GM23248 (cell line): Measurements from ENCODE around the gene ARID1B. TPM values are rescaled to one million over a fixed set of nuclear protein-coding genes. Genes with fewer than 3 reads are reported as not detected.
"Not testable (repeated sequence)": the region's sequence is repeated elsewhere in the genome, so short reads cannot be mapped to it uniquely, and the experiment has no call there.

ENCODE experiments used
- DNase-seq: peaks from one replicate; pipeline ENCODE4 v3.0.0-alpha.2; 2015
- H2AFZ ChIP-seq: fragments of 200-600 bp; sonication (generic); 2 replicates; pipeline ENCODE4 v1.6.1; 2016; ENCODE audit warnings: antibody characterized with exemption
- H3F3A ChIP-seq: fragments of 200-600 bp; sonication (generic); 2 replicates; pipeline ENCODE4 v1.6.1; 2016; ENCODE audit warnings: mild to moderate bottlenecking, antibody characterized with exemption, mixed run types; ENCODE audit not compliant: insufficient read depth
- H3K27ac ChIP-seq: fragments of 200-600 bp; sonication (generic); 2 replicates; pipeline ENCODE4 v1.5.1; 2016; ENCODE audit warnings: mild to moderate bottlenecking
- H3K27me3 ChIP-seq: fragments of 200-600 bp; sonication (generic); replicated peaks from 2 replicates; pipeline ENCODE4 v1.6.1; 2016; ENCODE audit warnings: mild to moderate bottlenecking; ENCODE audit not compliant: insufficient read depth
- H3K36me3 ChIP-seq: fragments of 200-600 bp; sonication (generic); 2 replicates; pipeline ENCODE4 v1.6.1; 2016; ENCODE audit warnings: low read depth, mild to moderate bottlenecking
- H3K4me1 ChIP-seq: fragments of 200-600 bp; sonication (generic); 2 replicates; pipeline ENCODE4 v1.6.1; 2016; ENCODE audit warnings: mild to moderate bottlenecking; ENCODE audit not compliant: insufficient read depth
- H3K4me2 ChIP-seq: fragments of 200-600 bp; sonication (generic); one replicate; pipeline ENCODE4 v1.6.1; 2016; ENCODE audit warnings: mild to moderate bottlenecking; ENCODE audit not compliant: unreplicated experiment
- H3K4me3 ChIP-seq: fragments of 200-600 bp; sonication (generic); 2 replicates; pipeline ENCODE4 v1.5.1; 2016; ENCODE audit warnings: mild to moderate bottlenecking
- H3K79me2 ChIP-seq: fragments of 200-600 bp; sonication (generic); 2 replicates; pipeline ENCODE4 v1.6.1; 2016; ENCODE audit warnings: mild to moderate bottlenecking; ENCODE audit not compliant: insufficient read depth
- H3K9ac ChIP-seq: fragments of 200-600 bp; sonication (generic); 2 replicates; pipeline ENCODE4 v1.6.1; 2016; ENCODE audit warnings: mild to moderate bottlenecking
- H3K9me2 ChIP-seq: fragments of 200-600 bp; sonication (generic); 2 replicates; pipeline ENCODE4 v1.6.1; 2016; ENCODE audit warnings: mixed run types, mild to moderate bottlenecking, moderate library complexity; ENCODE audit not compliant: insufficient read depth
- H3K9me3 ChIP-seq: fragments of 200-600 bp; sonication (generic); one replicate; pipeline ENCODE4 v1.6.1; 2017; ENCODE audit warnings: low read depth
- H4K20me1 ChIP-seq: fragments of 200-600 bp; sonication (generic); 2 replicates; pipeline ENCODE4 v1.6.0; 2016; ENCODE audit not compliant: insufficient read depth
- EZH2 ChIP-seq: fragments of 200-600 bp; sonication (generic); IDR thresholded peaks from 2 replicates; pipeline ENCODE4 v1.6.1; 2018; ENCODE audit warnings: antibody characterized with exemption, mild to moderate bottlenecking; ENCODE audit not compliant: insufficient read depth, poor library complexity, severe bottlenecking
- EZH2phosphoT487 ChIP-seq: fragments of 200-600 bp; sonication (generic); IDR thresholded peaks from 2 replicates; pipeline ENCODE4 v1.6.1; 2018; ENCODE audit warnings: antibody characterized with exemption, moderate library complexity, mild to moderate bottlenecking, low read depth; ENCODE audit not compliant: insufficient read depth
- WGBS, 2 experiments: methylation state at CpG; one replicate each; pipeline ENCODE4 v1.1.6; 2015 to 2017; ENCODE audit warnings: low lambda C conversion rate in 2 of 2, low coverage in 1 of 2; ENCODE audit errors: missing lambda C conversion rate in 2 of 2; 5-methylcytosine and 5-hydroxymethylcytosine counted together
- in situ Hi-C: fragments of 300-500 bp; cut with MboI; formaldehyde crosslinking; loops from 2 replicates; pipeline ENCODE4 v1.15.0; 2020
- polyA plus RNA-seq: library from polyadenylated mRNA; unstranded; fragments of >200 nt; fragmentation: Nextera tagmentation; extraction: Ambion mirVana; gene quantifications from 2 replicates; pipeline ENCODE4 v1.2.1, GENCODE V29; 2016
- total RNA-seq: library from RNA; depleted of rRNA; stranded (reverse); fragments of >200 nt; shearing (Covaris generic); gene quantifications from 2 replicates; pipeline ENCODE4 v1.2.3, GENCODE V29; 2014

ARID1B gene
- total and polyA plus RNA-seq, 2 experiments from 2014 or later, result 19.3 to 21.2 TPM

DNA sequence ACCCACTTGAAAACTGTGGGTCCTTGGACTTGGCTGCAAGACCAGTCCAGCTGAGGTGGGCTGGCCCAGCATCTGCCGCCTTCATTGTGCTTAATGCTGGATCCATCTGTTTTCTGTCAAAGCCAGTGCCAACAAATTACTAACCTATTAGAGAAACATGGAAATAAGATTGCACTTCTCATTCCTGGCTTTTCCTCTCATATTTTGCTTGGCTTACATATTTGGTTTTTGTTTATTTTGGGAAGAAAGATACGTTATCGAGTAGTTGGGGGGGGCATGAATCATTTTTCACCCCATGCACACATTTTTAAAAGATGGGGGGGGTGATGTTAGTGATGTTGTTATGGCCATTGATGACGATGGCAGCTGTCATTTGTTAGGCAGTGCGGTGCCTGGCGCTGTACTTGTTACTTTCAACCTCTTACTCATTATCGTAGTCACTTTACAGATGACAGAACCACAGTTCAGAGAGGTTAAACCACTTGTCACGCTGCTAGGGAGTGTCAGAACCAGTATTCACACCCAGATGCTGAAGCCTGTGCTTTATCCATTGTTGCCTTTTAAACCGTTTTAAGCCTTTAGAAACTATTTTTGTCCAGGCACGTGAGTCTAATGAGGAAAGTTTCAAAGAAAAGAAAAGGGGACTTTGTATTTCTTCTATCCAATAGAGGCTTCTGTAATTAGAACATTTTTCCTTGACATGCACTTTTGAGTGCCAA lies 366.2 kb downstream of the ARID1B start:
- TF ChIP-seq EZH2phosphoT487 (no peak), EZH2 (no peak)
- Histone ChIP-seq H3F3A (peaks cover 29% of the 10 kb centered on the region), H3K36me3 (peaks cover 12% of the 10 kb centered on the region; the same call in 1 of the 2 replicates), H3K9me3 (no peaks in the 10 kb centered on the region), H3K27me3 (no peaks in the 10 kb centered on the region), H3K4me1 (peaks cover 22% of the 10 kb centered on the region), H3K4me2 (peak overlapping the region; percentile 28), H3K79me2 (no peaks in the 10 kb centered on the region), H3K9me2 (no peaks in the 10 kb centered on the region), H2AFZ (no peak overlapping the region), H3K4me3 (peak overlapping the region; percentile 25; the same call in 1 of the 2 replicates), H4K20me1 (no peaks in the 10 kb centered on the region), H3K27ac (peak overlapping the region; percentile 69), H3K9ac (peak overlapping the region; percentile 49; the same call in 1 of the 2 replicates)
- 3 to 8% methylated on average over 10 of the region's 10 CpGs for WGBS, 2 experiments
- DNase-seq, result peak; percentile 87
- in situ Hi-C loops, result no loop called here

DNA sequence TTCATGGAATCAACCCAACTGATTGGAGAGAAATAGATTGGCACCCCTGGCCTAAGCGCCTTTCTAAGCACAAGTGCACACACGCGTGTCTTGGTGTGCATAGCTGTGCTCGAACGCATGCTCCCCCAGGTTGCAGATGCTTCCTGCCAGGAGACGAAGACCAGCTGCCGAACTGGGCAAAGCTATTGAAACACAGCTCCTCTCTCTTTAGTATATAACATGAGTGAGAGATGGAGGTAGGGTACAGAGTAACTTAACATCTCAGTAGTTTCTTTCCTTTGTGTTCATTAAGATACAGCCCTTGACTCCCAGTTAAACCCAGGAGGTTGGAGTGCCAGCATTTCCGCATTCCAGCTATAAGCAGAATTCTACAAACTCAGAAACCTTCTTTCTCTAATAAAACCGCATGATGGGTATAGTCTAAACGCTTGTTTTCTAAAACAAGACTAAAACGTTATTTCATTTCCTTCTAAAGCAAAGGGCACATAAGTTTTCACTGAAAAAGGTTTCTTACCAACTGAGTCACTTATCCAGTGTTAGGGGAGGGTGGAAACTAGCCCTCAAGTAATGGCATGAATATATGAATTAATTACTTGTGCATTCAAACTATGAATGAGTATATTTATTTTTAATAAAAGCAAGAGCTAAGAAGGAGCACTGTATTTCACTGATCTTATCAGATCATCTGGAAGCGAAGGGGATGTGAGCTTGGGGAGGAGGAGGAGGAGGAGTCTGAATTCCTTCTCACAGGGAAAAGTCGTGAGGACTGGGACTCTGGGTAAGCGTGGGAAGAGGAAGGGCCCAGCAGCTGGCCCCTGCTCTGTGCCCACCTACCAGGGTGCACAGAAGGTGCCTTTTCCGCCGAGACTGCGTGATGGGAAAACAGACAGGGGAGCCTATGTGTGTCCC lies 367.0 kb downstream of the ARID1B start:
- in situ Hi-C loops, result no loop called here

DNA sequence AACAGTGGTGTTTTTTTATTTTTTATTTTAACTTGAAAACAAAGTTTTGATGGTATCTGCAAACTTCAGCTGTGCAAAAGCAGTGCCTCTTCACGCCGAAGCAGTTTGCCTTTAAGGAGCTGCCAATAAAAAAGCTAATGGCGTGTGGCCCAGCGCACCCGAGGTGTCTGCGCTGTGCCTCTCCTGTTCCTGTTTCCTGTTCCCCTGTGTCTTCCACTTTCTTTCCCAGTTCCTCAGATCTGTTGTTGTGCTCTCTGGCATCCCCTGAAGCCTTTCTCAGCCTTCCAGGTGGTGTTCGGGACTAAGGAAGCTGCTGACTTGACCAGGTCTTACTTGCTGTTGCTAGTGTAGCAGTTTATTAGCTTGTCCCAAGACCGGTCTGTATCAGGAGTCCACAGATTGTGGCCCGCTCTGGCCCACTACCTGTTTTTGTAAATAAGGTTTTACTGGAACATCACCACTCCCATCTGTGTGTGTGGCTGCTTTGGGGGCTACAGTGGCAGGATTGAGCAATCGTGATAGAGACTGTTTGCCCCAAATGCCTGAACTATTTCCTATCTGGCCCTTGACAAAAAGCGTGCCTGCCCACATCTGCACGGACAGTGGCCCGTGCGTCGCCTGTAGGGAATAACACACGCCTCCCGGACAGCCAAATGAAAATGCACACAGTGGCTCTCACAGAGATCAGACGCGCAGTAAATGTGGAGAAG lies 367.8 kb downstream of the ARID1B start:
- Histone ChIP-seq H3K9me3 (no peaks in the 10 kb centered on the region), H3K9me2 (no peaks in the 10 kb centered on the region), H3K27me3 (no peaks in the 10 kb centered on the region), H3K4me3 (no peak overlapping the region), H4K20me1 (no peaks in the 10 kb centered on the region), H3K9ac (no peak overlapping the region), H3K4me1 (peaks cover 36% of the 10 kb centered on the region), H3K27ac (no peak overlapping the region), H3K79me2 (no peaks in the 10 kb centered on the region), H3K4me2 (no peak overlapping the region), H2AFZ (no peak overlapping the region), H3F3A (peaks cover 43% of the 10 kb centered on the region), H3K36me3 (peaks cover 12% of the 10 kb centered on the region; the same call in 1 of the 2 replicates)
- 94 to 96% methylated on average over 19 of the region's 19 CpGs for WGBS, 2 experiments
- DNase-seq, result no peak
- no peak for TF ChIP-seq EZH2
- TF ChIP-seq EZH2phosphoT487, result no peak
- in situ Hi-C loops, result no loop called here

More for the DNA sequence above, 367.0 kb downstream of the ARID1B start:
- DNase-seq, result no peak
- peaks cover 27% of the 10 kb centered on the region for H3K4me1 ChIP-seq
- H3K9ac ChIP-seq, result peak overlapping the region; percentile 49; the same call in 1 of the 2 replicates
- H3F3A ChIP-seq, result peaks cover 35% of the 10 kb centered on the region
- no peaks in the 10 kb centered on the region for H3K79me2 ChIP-seq
- no peak overlapping the region for H2AFZ ChIP-seq
- 89 to 91% methylated on average over 17 of the region's 17 CpGs for WGBS, 2 experiments
- no peaks in the 10 kb centered on the region for H3K9me3 ChIP-seq
- H3K27me3 ChIP-seq, result no peaks in the 10 kb centered on the region
- H3K36me3 ChIP-seq, result peaks cover 12% of the 10 kb centered on the region; the same call in 1 of the 2 replicates
- H3K4me3 ChIP-seq, result peak overlapping the region; percentile 25; the same call in 1 of the 2 replicates
- H4K20me1 ChIP-seq, result no peaks in the 10 kb centered on the region
- no peaks in the 10 kb centered on the region for H3K9me2 ChIP-seq
- TF ChIP-seq EZH2phosphoT487 (no peak), EZH2 (no peak)
- H3K4me2 ChIP-seq, result peak overlapping the region; percentile 28
- peak overlapping the region; percentile 69 for H3K27ac ChIP-seq

DNA sequence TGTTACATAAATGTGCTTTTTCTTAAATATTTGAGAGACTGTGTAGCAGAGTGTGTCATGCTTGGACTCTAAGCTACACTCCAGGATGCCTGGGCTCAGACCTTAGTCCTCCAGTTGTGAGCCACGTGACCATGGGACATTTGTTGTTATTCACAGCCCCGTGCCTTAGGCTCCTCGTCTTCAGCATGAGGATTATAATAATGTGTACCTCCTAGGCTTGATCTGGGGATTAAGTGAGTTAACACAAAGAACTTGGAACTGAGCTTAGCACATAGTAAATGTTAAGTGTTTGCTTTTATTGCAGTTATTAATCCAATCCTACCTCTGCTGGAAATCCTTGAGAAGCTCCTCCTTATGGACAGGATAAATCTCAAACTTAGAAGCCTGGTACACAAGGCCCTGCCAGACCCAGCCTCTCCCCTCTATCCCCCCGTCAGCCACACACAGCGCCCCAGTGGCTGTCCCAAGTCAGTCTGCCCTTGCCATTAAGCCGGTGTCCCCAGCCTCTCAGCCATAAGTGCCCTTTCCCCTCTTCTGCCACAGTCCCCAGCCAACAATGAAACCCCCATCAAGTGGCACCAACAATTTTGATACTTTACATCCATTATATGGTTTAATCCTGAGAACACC lies 368.6 kb downstream of the ARID1B start:
- Histone ChIP-seq H3K9me3 (no peaks in the 10 kb centered on the region), H3K27me3 (no peaks in the 10 kb centered on the region), H3K4me3 (no peak overlapping the region), H2AFZ (no peak overlapping the region), H3K4me1 (peaks cover 37% of the 10 kb centered on the region), H3F3A (peaks cover 49% of the 10 kb centered on the region), H3K79me2 (no peaks in the 10 kb centered on the region), H3K9ac (no peak overlapping the region), H3K4me2 (no peak overlapping the region), H3K36me3 (peaks cover 11% of the 10 kb centered on the region; the same call in 1 of the 2 replicates), H3K27ac (no peak overlapping the region), H4K20me1 (no peaks in the 10 kb centered on the region), H3K9me2 (no peaks in the 10 kb centered on the region)
- TF ChIP-seq EZH2phosphoT487 (no peak), EZH2 (no peak)
- WGBS, 2 experiments, result 92 to 93% methylated on average over 6 of the region's 6 CpGs
- DNase-seq, result no peak
- in situ Hi-C loops, result no loop called here

DNA sequence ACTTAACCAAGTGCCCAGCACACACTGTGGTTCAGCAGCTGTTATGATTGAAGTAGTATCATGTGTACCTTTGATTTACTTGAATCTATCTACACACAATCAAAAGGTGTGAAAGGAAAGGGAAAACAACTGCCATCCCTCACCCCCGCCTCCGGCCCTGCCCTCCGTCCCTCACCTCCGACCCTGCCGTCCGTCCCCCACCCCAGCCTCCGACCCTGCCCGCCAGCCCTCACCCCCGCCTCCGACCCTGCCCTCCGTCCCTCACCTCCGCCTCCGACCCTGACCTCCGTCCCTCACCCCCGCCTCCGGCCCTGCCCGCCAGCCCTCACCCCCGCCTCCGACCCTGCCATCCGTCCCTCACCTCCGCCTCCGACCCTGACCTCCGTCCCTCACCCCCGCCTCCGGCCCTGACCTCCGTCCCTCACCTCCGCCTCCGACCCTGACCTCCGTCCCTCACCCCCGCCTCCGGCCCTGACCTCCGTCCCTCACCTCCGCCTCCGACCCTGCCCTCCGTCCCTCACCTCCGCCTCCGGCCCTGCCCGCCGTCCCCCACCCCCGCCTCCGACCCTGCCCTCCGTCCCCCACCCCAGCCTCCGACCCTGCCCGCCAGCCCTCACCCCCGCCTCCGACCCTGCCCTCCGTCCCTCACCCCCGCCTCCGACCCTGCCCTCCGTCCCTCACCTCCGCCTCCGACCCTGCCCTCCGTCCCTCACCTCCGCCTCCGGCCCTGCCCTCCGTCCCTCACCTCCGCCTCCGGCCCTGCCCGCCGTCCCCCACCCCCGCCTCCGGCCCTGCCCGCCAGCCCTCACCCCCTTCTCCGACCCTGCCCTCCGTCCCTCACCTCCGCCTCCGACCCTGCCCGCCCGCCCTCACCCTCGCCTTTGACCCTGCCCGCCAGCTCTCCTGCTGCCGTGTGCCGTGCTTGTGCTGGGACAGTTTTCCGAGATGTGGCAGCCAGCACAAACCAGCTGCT lies 370.2 kb downstream of the ARID1B start:
- Histone ChIP-seq H3K4me1 (peaks cover 48% of the 10 kb centered on the region), H3F3A (peaks cover 58% of the 10 kb centered on the region), H3K9ac (peak overlapping the region; percentile 79), H3K27ac (peak overlapping the region; percentile 95), H3K4me2 (peak overlapping the region; percentile 61)
- H3K9me3 ChIP-seq, H3K79me2 ChIP-seq, H3K4me3 ChIP-seq, H2AFZ ChIP-seq, in situ Hi-C loops, H3K9me2 ChIP-seq, DNase-seq, H3K36me3 ChIP-seq, H3K27me3 ChIP-seq, H4K20me1 ChIP-seq: not testable (repeated sequence)
- whole genome bisulfite sequencing, 2 experiments, result 95% methylated on average over 4 to 73 of the region's 74 CpGs
